GM19397 (cell line): ENCODE results near the gene PRSS1.
"Not testable (repeated sequence)": the region's sequence is repeated elsewhere in the genome, so short reads cannot be mapped to it uniquely, and the experiment has no call there.

ENCODE experiments used
- ATAC-seq: cut with Tn5 transposase; IDR thresholded peaks from one replicate; pipeline ENCODE4 v1.9.1; 2021; ENCODE audit warnings: mild to moderate bottlenecking, moderate library complexity; ENCODE audit not compliant: unreplicated experiment

PRSS1 gene

DNA sequence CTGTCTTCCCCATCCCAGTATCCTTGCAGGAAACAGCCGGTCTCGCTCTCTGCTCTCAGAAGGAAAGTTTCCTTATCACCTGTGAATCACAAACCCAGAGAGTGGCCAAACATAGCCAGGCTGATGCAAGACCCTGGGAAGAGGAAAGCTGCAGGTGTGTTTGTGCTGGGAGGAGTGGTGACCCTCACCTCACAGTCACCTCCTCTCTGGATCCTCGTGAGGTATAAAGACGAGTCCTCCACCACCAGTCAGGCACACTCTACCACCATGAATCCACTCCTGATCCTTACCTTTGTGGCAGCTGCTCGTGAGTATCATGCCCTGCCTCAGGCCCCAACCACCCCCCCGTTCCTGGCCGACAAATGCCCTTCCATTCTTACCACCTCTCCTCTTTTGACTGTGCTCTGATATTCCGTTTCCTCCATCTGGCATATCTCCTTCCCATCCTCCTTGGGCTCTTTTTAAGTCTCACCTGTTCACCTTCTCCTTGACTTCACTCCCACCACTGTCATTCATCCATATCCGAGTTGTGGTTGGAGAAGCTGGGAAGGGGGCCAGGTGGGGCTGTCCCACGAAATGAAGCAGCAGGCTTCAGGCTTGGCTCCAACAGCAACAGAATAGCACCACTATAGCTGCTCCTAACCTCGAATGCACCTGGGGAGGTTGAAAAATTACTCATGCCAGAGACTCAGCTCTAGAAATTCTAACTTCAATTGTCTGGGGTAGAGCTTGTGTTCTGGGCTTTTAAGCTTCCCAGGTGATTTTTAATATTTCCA, at the start of gene PRSS1:
PRSS1 (plus strand) TSS at position 255 of the 776 bp plus-strand sequence; CDS start at position 268, 13 bp downstream.
- no peak for ATAC-seq

DNA sequence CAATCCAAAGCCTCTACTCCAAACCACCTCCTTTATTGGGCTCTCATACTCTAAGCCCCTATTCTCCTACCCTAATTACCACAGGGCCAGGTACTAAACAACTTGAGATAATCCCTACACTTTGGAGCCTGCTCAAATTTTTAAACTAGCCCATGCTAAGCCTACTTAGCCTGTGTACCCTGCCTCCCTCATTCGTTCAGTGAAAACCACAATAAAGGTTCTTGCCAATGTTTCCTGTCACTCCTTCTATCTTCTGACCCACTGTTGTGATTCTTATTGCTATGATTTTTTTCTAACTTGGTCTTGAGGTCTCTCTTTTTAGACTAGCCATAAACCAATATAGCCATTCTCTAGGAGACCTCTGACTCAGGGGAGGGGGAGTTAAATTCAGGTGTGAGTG, 48.3 kb upstream of the PRSS1 start:
- not testable (repeated sequence) for ATAC-seq

DNA sequence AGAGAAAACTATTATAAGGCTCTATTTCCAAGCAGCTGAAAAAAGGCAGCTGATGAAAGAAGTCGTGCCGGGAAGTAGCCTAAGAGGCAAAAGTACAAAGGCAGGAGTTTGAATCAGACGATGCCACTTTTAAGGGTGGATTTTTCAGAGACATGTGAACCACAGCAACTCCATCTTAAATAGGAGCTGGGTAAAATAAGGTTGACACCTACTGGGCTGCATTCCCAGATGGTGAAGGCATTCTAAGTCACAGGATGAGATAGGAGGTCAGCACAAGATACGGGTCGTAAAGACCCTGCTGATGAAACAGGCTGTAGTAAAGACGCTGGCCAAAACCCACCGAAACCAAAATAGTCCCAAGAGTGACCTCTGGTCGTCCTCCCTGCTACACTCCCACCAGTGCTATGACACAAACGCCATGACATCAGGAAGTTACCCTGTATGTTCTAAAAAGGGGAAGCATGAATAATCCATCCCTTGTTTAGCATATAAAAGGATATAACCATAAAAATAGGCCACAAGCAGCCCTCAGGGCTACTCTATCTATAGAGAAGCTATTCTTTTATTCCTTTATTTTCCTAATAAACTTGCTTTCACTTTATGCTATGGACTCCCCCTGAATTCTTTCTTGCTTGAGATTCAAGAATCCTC, 45.5 kb upstream of the PRSS1 start:
- ATAC-seq: no peak

DNA sequence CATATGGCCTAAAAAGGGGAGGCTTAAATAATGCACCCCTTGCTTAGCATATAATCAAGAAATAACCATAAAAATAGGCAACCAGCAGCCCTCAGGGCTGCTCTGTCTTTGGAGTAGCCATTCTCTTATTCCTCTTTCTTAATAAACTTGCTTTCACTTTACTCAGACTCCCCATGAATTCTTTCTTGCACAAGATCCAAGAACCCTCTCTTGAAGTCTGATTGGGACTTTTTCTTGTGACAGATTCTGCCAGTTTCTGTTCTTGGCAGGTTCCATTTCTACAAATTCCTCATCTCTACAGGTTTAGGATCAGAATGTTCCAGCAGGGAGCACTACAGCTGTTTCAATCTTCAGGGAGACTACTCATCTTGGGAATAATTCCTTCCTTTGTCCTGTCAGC, 40.5 kb upstream of the PRSS1 start:
- ATAC-seq: not testable (repeated sequence)

DNA sequence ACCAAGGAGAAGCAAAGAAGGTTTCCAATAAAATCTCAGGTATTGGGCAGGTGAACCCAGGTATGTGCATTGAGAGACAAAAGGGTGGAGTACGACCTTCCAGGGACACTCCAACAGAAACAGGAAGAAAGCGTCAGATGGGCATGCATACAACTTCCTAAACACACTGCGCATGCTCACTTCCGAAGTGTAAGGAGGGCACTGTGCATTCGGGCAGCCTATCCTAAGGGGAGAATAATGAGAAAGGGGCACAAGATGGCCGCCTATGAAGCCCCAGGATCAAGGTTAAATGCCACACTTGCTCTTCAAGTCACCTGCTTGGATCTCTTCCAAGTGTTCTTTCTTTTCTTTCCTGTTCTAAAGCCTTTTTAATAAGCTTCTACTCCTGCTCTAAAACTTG, 39.4 kb upstream of the PRSS1 start:
- ATAC-seq: no peak

DNA sequence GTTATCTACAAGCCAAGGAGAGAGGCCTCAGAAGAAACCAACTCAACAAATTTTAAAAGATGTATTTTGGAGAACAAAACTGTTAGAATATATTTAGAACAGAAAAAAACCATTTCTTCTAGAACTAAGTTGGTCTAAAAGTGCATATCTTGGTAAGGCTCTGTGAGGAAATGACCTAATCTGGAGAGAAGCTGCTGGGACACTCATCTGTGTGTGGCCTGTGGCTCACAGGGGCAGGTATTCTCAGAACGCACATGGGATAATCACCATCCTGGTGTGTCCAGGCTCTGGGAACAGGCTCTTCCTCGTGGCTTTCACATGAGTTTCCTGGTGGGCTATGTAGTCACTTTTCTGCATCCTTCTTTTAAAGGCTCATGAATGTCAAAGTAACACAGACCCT, 38.1 kb upstream of the PRSS1 start:
- ATAC-seq: no peak

DNA sequence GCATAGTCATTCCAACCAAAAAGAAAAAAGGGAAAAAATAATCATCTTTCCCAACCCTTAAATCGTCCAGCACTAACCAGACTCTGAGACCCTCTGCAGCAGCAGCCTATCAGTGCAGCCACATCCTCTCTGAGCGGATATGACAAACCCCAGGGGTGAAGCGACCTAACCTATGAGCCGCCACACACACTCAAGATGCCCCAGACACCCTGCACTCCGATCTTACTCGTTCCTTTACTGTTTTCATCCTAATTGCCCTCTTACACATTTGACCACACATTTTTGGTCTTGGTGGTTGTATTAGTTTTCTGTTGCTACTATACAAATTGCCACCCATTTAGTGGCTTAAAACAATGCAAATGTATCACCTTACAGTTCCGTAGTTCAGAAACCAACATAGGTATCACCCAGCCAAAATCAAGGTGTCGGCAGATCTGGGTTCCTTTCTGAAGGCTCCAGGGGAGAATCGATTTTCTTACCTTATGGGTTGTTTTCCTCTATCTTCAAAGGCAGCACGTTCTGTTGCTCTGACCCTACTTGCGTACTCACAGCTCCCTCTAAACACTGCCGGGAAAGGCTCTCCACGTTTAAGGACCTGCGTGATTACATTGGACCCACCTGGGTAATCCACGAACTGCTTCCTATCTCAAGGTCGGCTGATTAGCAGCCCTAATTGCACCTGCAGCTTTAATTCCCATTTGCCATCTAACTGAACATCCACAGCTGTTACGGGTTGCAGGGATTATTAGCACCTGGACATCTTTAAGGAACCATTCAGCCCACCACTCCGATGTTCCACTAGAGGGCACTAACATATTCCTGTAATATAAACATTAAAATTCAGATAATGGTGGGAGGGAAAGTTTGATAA, 37.3 kb upstream of the PRSS1 start:
- no peak for ATAC-seq

DNA sequence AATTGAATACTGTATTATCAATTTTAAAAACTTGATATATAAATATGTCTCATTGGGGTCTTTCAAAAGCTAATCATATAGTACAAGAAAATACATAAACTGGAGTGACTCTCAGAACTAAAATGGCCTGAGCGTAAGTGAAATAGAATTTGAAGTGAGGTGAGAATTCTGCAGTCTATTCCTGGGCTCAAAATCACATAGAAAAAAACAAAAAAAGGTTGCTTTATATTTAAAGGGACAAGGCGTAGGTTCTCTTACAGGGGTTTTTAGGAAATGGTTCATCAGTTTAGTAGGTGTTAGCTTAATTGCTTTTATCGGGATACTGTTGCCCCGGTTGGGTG, 36.7 kb upstream of the PRSS1 start:
- ATAC-seq: no peak

DNA sequence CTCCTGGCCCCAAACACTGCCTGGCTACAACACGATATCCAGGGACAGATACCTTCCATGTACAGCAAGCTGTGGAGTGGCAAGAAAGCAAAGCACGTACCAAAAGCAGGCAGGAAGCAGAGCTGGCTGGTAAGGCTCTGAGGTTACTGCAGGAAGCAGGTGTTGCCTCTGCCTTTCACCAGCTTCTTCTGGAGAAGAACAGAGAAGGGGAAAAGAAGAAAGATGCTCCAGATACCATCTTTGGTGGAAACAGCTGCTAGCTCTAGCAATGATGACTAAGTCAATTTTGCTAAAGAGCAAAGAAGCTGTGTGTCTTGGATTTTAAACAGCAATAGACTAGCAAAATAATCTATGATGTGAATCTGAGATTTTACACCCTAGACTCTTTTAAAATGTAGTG, 34.9 kb upstream of the PRSS1 start:
- no peak for ATAC-seq

DNA sequence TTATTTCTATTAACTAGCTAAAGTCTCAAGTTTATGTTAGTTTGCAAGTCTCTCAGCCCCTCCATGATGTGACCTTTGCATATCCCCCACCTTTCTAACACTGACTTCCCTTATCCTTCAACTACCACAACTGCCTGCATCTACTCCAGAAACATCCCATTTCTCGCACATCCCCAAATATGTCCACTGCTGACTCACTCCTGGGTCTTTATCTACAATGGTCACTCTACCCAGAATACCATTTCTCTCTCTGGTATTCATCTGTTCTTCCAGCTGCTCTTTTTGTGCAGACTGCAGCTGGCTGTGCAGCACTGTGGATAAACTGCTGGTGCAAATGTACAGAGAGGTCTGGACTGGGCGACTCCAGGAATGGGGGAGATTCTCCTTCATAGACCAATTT, 32.7 kb upstream of the PRSS1 start:
- ATAC-seq: no peak

DNA sequence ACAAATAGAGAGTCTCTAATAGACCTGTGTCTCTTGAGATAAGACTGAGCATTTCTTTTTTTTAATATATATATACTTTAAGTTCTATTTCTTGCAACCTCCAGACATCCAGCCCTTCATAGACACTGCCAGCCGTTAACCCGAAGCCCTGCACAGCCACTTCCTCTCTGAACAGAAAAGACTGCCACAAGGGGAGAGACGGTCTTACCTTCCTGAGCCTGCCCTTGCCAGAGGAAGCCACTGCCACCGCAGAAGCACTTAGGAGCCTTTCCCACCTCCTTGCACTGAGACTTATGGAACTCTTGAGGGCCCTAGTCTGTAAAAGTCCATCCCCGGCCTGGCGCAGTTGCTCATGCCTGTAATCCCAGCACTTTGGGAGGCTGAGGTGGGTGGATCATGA, 31.8 kb upstream of the PRSS1 start:
- no peak for ATAC-seq

DNA sequence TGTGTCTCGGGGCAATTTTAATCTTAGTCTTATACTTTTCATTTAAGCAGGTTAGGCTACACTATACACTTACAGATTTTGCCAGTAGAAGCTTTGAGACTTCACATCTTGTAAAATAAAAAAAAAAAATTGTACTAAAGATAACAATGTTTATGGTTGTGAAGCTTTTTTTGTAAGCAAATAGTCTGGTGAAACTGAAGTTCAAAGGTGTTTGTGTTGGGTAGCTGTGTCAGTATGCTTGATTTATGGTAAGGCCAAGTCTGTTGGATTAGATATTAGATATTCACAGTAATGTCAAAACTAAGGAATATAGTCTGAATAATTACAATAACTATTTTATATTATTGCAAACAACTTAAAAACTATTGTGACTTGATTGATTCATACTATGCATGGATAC, 31.0 kb upstream of the PRSS1 start:
- ATAC-seq: no peak

DNA sequence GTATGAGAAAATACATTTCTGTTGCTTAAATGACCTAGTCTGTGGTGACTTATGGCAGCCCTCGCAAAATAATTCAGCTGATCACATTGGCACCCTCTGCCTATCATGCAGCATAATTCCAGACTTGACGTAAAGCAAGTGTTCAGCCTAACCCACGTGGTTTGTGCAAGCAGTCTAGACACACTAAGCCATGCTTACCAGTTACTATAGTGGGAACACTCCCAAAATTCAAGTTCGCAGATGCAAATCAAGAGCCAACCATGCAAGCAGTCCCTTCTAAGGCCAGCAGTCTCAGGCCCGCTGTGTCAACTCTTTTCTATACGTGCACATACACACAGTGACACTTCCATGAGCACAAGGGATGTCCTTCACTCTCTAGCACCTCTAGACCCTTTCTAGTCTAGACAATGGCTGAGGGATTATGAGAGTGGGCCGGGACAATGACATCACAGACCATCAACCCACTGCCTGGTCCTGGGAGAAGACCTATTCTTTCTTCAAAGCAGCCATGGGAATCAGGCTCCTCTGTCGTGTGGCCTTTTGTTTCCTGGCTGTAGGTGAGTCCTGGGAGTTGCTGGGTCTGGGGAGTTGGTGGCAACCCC, 29.0 kb upstream of the PRSS1 start:
- ATAC-seq: no peak

DNA sequence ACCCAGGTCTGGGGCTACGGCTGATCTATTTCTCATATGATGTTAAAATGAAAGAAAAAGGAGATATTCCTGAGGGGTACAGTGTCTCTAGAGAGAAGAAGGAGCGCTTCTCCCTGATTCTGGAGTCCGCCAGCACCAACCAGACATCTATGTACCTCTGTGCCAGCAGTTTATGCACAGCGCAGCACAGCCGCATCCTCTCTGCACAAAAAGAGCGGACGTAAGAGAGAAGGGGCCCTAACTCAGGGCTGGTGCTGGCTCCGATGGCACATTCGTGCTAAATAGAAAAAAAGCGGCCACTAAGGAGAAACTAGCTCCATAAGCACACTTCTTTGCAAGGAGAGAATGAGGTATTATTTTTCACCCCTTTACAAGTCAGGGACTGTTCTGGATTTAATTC, 28.3 kb upstream of the PRSS1 start:
- no peak for ATAC-seq

DNA sequence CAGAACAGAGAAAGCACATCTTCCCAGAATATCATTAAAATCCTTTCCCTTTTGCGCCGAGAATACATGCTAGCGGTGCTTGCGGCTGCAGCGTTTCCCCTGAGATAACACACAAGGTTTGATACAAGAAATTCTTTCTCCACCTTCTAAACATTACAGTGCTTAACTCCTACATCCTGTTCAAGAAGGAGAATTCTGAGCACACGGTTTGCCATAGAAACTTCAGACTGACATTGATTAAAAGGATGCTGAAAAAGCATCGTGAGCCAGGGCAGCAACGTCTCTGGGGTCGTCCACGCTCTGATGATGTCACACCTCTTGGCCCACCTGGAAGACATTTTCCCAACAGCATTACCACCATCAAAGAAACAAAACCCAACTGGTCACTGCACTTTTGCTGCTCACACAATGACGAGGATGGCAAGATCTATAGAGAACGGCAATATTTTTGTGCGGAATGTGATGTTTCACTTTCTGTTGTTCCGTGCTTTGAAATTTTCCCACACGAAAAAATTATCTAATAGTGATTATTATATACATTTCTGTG, 27.0 kb upstream of the PRSS1 start:
- no peak for ATAC-seq

DNA sequence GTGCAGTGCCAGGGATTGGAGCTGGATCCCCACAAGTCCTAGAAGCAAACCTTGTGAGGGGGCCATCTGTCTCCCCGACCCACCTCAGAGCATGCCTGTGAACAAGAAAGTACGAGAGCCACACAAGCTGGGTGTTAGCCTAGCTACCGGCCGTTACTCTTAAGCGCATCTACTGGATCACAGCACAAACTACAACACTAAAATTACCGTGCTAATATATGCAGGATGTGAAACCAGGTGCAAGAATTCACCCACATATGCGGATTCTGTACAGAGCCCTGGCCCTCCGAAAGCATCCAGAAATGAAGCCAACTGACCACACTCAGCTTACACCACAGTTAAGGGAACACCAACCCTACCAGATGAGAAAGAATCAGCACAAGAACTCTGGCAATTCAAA, 16.0 kb upstream of the PRSS1 start:
- peak; percentile 60 for ATAC-seq

DNA sequence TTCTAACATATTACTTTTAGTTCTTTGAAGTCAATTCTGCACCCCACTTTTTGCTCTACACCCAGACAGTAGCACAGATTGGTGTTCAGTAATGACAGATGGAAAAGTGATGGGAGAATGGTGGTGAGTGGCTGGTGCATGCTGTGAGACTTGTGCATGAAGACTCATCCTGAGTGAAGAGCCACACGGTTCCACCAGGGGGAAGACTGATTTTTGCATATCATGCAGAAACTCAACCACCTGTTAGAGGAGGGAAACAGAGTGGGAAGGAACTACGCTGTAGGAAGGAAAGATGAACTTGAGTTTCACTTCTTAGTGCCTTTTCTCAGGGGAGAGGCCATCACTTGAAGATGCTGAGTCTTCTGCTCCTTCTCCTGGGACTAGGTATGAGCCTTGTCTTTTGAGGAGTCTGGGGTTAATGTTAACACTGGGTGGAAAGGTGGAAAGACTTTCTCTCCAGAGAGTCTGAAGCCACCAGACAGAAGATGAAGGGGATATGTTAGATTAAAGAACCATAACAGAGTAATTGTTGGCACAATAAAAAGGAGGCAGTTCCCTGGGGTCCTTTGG, 9.3 kb upstream of the PRSS1 start:
- peak; percentile 94 for ATAC-seq

DNA sequence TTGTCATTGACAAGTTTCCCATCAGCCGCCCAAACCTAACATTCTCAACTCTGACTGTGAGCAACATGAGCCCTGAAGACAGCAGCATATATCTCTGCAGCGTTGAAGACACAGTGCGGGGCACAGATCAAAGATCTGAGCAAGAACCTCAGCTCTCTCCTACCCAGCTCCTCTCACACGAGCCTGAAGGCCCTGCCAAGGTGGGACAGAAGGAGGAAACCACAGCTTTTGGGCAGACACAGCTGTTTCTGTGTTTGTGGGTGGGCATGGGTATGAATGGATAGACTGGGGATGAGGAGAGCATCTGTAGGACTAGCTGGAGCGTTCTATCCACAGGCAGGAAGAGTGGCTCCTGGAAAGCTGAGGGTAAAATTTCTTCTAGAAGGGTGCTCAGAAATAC, 8.5 kb upstream of the PRSS1 start:
- ATAC-seq: no peak

DNA sequence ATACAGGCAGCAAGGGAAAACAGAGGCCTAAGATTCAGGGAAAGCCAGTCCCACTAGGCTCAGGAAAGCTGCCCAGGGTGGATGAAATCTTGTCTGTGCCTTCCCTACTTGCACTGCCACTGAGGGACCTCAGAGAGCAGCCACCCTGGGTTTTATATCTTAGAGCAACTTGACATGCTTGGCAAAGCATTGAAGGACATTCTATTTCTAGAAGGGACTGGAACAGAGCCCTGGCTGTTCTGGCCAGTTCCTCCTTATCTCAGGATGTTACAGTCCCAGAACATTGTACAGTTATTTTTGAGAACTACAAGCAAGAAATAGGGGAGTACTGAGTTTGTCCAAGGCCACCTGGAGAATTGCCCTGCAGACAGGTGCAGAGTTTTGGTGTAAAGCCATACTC, 7.3 kb upstream of the PRSS1 start:
- not testable (repeated sequence) for ATAC-seq

DNA sequence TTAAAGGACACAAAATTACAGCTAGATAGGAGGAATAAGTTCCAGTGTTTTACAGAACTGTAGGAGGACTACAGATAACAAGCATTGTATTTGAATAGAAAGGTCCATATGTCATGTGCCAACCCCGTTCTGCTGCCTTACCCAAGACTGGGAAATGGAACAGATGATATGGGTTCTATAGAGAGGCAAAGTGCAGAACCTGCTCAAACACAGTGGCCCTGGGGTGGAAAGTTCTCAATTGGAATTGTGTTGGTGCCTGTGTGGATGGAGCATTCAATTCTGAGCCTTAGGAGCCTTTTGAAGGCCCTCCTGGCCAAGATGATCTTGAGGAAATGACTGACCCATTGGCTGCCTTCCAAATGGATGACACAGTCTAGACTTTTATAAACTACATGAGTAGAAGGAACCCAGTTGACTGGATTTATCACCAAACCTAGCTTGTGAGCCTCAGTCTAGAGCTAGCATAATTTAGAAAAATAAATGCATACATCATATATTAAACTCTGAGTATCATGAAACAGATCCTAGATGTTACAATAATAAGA, 4.1 kb upstream of the PRSS1 start:
- ATAC-seq: no peak
